ENCODE data around the gene GCDH.
A peak's percentile ranks its signal among the peaks of the same experiment; 100 is the strongest.
"Not testable (repeated sequence)": the region's sequence is repeated elsewhere in the genome, so short reads cannot be mapped to it uniquely, and the experiment has no call there.

The GCDH gene

GRCh38 chr19:12912571-12912970 is 21.6 kb downstream of the GCDH start:
- no peak for TF ChIP-seq CTCF (IDR thresholded peaks at IDR 0.05; ENCODE audit: low read depth, low read length)
- H3K4me3 ChIP-seq (replicated peaks in 1 of 2; ENCODE audit: low read depth in 2 of 2, low read length in 2 of 2): no peak overlapping the region
- no peak for DNase-seq (ENCODE audit: low read depth in 2 of 2)

- H3K4me3 ChIP-seq (replicated peaks in 1 of 2; ENCODE audit: low read depth in 2 of 2, low read length in 2 of 2): no peak overlapping the region
- peak; percentile 50 to 88 for DNase-seq (ENCODE audit: low read depth in 2 of 2)
Observed at GRCh38 chr19:12913011-12913561, 22.1 kb downstream of the GCDH start.

GRCh38 chr19:12913851-12914690 is 23.1 kb downstream of the GCDH start:
- H3K4me3 ChIP-seq (replicated peaks in 1 of 2; ENCODE audit: low read depth in 2 of 2, low read length in 2 of 2): no peak overlapping the region
- DNase-seq (ENCODE audit: low read depth in 2 of 2): peak; percentile 57 to 63
- no peak for TF ChIP-seq CTCF (IDR thresholded peaks at IDR 0.05; ENCODE audit: low read depth, low read length)

More at GRCh38 chr19:12913011-12913561, 22.1 kb downstream of the GCDH start:
- TF ChIP-seq CTCF (IDR thresholded peaks at IDR 0.05; ENCODE audit: low read depth, low read length): no peak

GRCh38 chr19:12915860-12916259 is 24.9 kb downstream of the GCDH start:
- not testable (repeated sequence) for DNase-seq (ENCODE audit: low read depth in 2 of 2); H3K4me3 ChIP-seq (replicated peaks in 1 of 2; ENCODE audit: low read depth in 2 of 2, low read length in 2 of 2)

- DNase-seq (ENCODE audit: low read depth in 2 of 2): no peak
- H3K4me3 ChIP-seq (replicated peaks in 1 of 2; ENCODE audit: low read depth in 2 of 2, low read length in 2 of 2): no peak overlapping the region
- TF ChIP-seq CTCF (IDR thresholded peaks at IDR 0.05; ENCODE audit: low read depth, low read length): no peak
Observed at GRCh38 chr19:12918253-12918652, 27.3 kb downstream of the GCDH start.

GRCh38 chr19:12921047-12921446 is 30.1 kb downstream of the GCDH start:
- H3K4me3 ChIP-seq (replicated peaks in 1 of 2; ENCODE audit: low read depth in 2 of 2, low read length in 2 of 2): no peak overlapping the region
- TF ChIP-seq CTCF (IDR thresholded peaks at IDR 0.05; ENCODE audit: low read depth, low read length): no peak
- no peak for DNase-seq (ENCODE audit: low read depth in 2 of 2)

GRCh38 chr19:12922959-12923358 is 32.0 kb downstream of the GCDH start:
- no peak overlapping the region for H3K4me3 ChIP-seq (replicated peaks in 1 of 2; ENCODE audit: low read depth in 2 of 2, low read length in 2 of 2)
- TF ChIP-seq CTCF (IDR thresholded peaks at IDR 0.05; ENCODE audit: low read depth, low read length): no peak
- DNase-seq (ENCODE audit: low read depth in 2 of 2): no peak

Measured in cardiac fibroblast (primary cell).